K562 (cell line): ENCODE data around the gene NT5C1B. TPM values are rescaled to one million over a fixed set of nuclear protein-coding genes. Genes with fewer than 3 reads are reported as not detected.

ENCODE experiments used
- ATAC-seq: fragments of 200-7000 bp; cut with Tn5 transposase; 3 replicates; pipeline ENCODE4 v1.9.1; 2020; ENCODE audit warnings: moderate library complexity
- BruUV-seq: library from RNA; stranded (reverse); fragments of 400-500 nt; replicated peaks from 2 replicates; lab custom pipeline; 2021; lab: Mats Ljungman, UMichigan
- CTCF ChIA-PET: fragments of 300-600 bp; formaldehyde crosslinking; extraction: SDS; loops from one replicate; lab custom pipeline; 2021; ENCODE audit warnings: low intra/inter-chr PET ratio; lab: Yijun Ruan, JAX
- POLR2A ChIA-PET: fragments of 300-600, 350-650 bp; sonication (Branson Sonifier 250); formaldehyde crosslinking; extraction: SDS; loops from one replicate; lab custom pipeline; 2021; ENCODE audit warnings: antibody characterized with exemption, inconsistent platforms; lab: Yijun Ruan, JAX
- DNase-seq, 4 experiments: peaks; one replicate each; pipeline versions ENCODE4 v3.0.0 to v3.0.0-alpha.2; 2011 to 2018; ENCODE audit warnings: low spot score in 3 of 4, mixed read lengths in 3 of 4; ENCODE audit errors: extremely low read depth in 1 of 4
- FAIRE-seq: peaks from 2 replicates; lab custom pipeline; 2011; peaks lifted over from hg19 to GRCh38; lab: Jason Lieb, UNC
- H2AFZ ChIP-seq: 2 replicates; pipeline ENCODE4 v1.6.0; 2011; ENCODE audit warnings: low read depth, low read length, control low read depth, inconsistent platforms
- H3K27ac ChIP-seq: fragments of 200-600 bp; 3 replicates; pipeline ENCODE4 v1.8.0; 2011; ENCODE audit warnings: low read depth, mild to moderate bottlenecking, control low read depth, inconsistent platforms, low read length, moderate library complexity, mixed read lengths; ENCODE audit errors: extremely low read depth
- H3K27me3 ChIP-seq, 2 experiments: fragments of 300-600 bp in 1 of 2; 2 replicates in 1 of 2; 3 replicates in 1 of 2; pipeline versions ENCODE4 v1.6.0 to v1.8.0; 2011; ENCODE audit warnings: inconsistent platforms in 2 of 2, low read length in 2 of 2, mild to moderate bottlenecking in 1 of 2, mixed read lengths in 1 of 2, moderate library complexity in 1 of 2; ENCODE audit not compliant: control insufficient read depth in 2 of 2, insufficient read depth in 2 of 2
- H3K36me3 ChIP-seq: fragments of 300-600 bp; 3 replicates; pipeline ENCODE4 v1.8.0; 2011; ENCODE audit warnings: mild to moderate bottlenecking, low read length, inconsistent platforms; ENCODE audit not compliant: control insufficient read depth, insufficient read depth
- H3K4me1 ChIP-seq, 2 experiments: fragments of 200-600 bp in 1 of 2; replicated peaks in 1 of 2; 2 replicates in 1 of 2; 3 replicates in 1 of 2; pipeline versions ENCODE4 v1.5.1 to v1.8.0; 2011; ENCODE audit warnings: inconsistent platforms in 2 of 2, low read length in 2 of 2, mild to moderate bottlenecking in 1 of 2, mixed read lengths in 1 of 2, moderate library complexity in 1 of 2; ENCODE audit not compliant: control insufficient read depth in 2 of 2, insufficient read depth in 2 of 2
- H3K4me2 ChIP-seq: 2 replicates; pipeline ENCODE4 v1.6.1; 2011; ENCODE audit warnings: low read length, control low read depth, inconsistent platforms, mixed read lengths; ENCODE audit not compliant: insufficient read depth
- H3K4me3 ChIP-seq: fragments of 200-600 bp; sonication (generic), shearing (Covaris generic); 2 replicates; pipeline ENCODE4 v1.5.1; 2016; ENCODE audit warnings: control low read depth, inconsistent platforms
- H3K79me2 ChIP-seq: fragments of 200-600 bp; 3 replicates; pipeline ENCODE4 v1.8.0; 2011; ENCODE audit warnings: low read length, inconsistent platforms; ENCODE audit not compliant: control insufficient read depth, insufficient read depth
- H3K9ac ChIP-seq, 2 experiments: 2 replicates each; pipeline versions ENCODE4 v1.6.0 to v1.6.1; 2011; ENCODE audit warnings: low read depth in 2 of 2, low read length in 2 of 2, control low read depth in 1 of 2, inconsistent platforms in 1 of 2, mild to moderate bottlenecking in 1 of 2, mixed read lengths in 1 of 2; ENCODE audit not compliant: insufficient read depth in 1 of 2
- H3K9me1 ChIP-seq: one replicate; pipeline ENCODE4 v1.6.0; 2011; ENCODE audit warnings: inconsistent platforms, mild to moderate bottlenecking, low read length, moderate library complexity; ENCODE audit not compliant: control insufficient read depth, insufficient read depth
- H3K9me3 ChIP-seq: replicated peaks from 2 replicates; pipeline ENCODE4 v1.5.1; 2011; ENCODE audit warnings: low read depth, low read length, inconsistent platforms; ENCODE audit not compliant: control insufficient read depth, insufficient read depth
- H4K20me1 ChIP-seq: replicated peaks from 2 replicates; pipeline ENCODE4 v1.6.1; 2011; ENCODE audit warnings: low read length, inconsistent platforms, mixed read lengths; ENCODE audit not compliant: control insufficient read depth, insufficient read depth
- DPF2 ChIP-seq: fragments of 450-650 bp; IDR thresholded peaks from 2 replicates; pipeline ENCODE4 v1.6.1; 2016
- FOXA3 ChIP-seq, 2 experiments: fragments of 450-650 bp in 1 of 2; sonication (generic) in 1 of 2; formaldehyde crosslinking; IDR thresholded peaks in 1 of 2; conservative IDR thresholded peaks in 1 of 2; 2 replicates each; pipeline versions ENCODE4 v1.4.0 to v1.8.0; 2020 to 2022; ENCODE audit warnings: mild to moderate bottlenecking in 2 of 2, missing genetic modification reagents in 1 of 2
- HCFC1 ChIP-seq: IDR thresholded peaks from 2 replicates; pipeline ENCODE4 v1.6.1; 2012; ENCODE audit warnings: low read depth, low read length, improper control_type of control experiment
- ILF3 ChIP-seq: fragments of 450-650 bp; IDR thresholded peaks from 2 replicates; pipeline ENCODE4 v1.6.1; 2018; ENCODE audit warnings: antibody characterized with exemption, mild to moderate bottlenecking, moderate library complexity, borderline replicate concordance
- JUND ChIP-seq, 2 experiments: IDR thresholded peaks; 2 replicates in 1 of 2; 3 replicates in 1 of 2; pipeline ENCODE4 v1.6.1; 2011; ENCODE audit warnings: borderline replicate concordance in 2 of 2, low read depth in 2 of 2, low read length in 2 of 2, improper control_type of control experiment in 1 of 2, missing biosample characterization in 1 of 2, missing genetic modification characterization in 1 of 2, missing genetic modification reagents in 1 of 2
- NFIX ChIP-seq: fragments of 250-450 bp; sonication (Bioruptor Pico); IDR thresholded peaks from 2 replicates; pipeline ENCODE4 v1.4.0; 2020; ENCODE audit warnings: low read depth, mild to moderate bottlenecking, moderate library complexity
- RBM14 ChIP-seq: fragments of 200-400 bp; formaldehyde crosslinking; IDR thresholded peaks from 2 replicates; pipeline ENCODE4 v1.6.1; 2018; ENCODE audit warnings: low read depth, mild to moderate bottlenecking, low read length, moderate library complexity, borderline replicate concordance; ENCODE audit not compliant: insufficient read depth
- ZFX ChIP-seq: sonication (generic); formaldehyde crosslinking; IDR thresholded peaks from 2 replicates; pipeline ENCODE4 v1.8.0; 2022; ENCODE audit warnings: mild to moderate bottlenecking, missing genetic modification reagents, moderate library complexity
- ZNF124 ChIP-seq: sonication (generic); formaldehyde crosslinking; IDR thresholded peaks from 2 replicates; pipeline ENCODE4 v1.8.1; 2022; ENCODE audit warnings: missing genetic modification reagents
- ZNF282 ChIP-seq: sonication (generic); formaldehyde crosslinking; IDR thresholded peaks from 2 replicates; pipeline ENCODE4 v1.8.1; 2023; ENCODE audit warnings: missing genetic modification reagents
- WGBS: fragments of 100-300 bp; shearing (Covaris generic); methylation state at CpG from one replicate; pipeline ENCODE4 v1.1.6; 2016; ENCODE audit warnings: low coverage, mixed read lengths; ENCODE audit not compliant: insufficient coverage; ENCODE audit errors: missing lambda C conversion rate; 5-methylcytosine and 5-hydroxymethylcytosine counted together
- in situ Hi-C: fragments of 300-500 bp; cut with MboI; formaldehyde crosslinking; loops from 4 replicates; pipeline ENCODE4 v1.15.0; 2018; ENCODE audit warnings: inconsistent platforms, mixed read lengths
- intact Hi-C: fragments of 100-400 bp; cut with micrococcal nuclease; formaldehyde crosslinking; loops from 2 replicates; pipeline ENCODE4 v1.14.2; 2022
- polyA plus RNA-seq, 8 experiments: library from polyadenylated mRNA; depleted of rRNA in 4 of 8; stranded (reverse) in 5 of 8; unstranded in 3 of 8; fragments of >200 nt; fragmentation: Nextera tagmentation in 2 of 8; fragmentation: Illumina TruSeq in 1 of 8; extraction: Ambion mirVana in 2 of 8; extraction: Trizol in 1 of 8; gene quantifications; 2 replicates each; pipeline versions ENCODE4 v1.2.1 to v1.2.3, GENCODE V29; 2011 to 2014; ENCODE audit warnings: inconsistent platforms in 1 of 8, missing spikeins in 1 of 8
- total RNA-seq, 7 experiments: library from RNA; depleted of rRNA in 6 of 7; stranded (reverse); fragments of >200 nt in 6 of 7; fragmentation: Illumina TruSeq in 2 of 7; extraction: Trizol in 2 of 7; gene quantifications; 2 replicates each; pipeline versions ENCODE4 v1.2.1 to v1.2.3, GENCODE V29; 2011 to 2021; ENCODE audit warnings: low replicate concordance in 1 of 7
- TF ChIP-seq, protein P1 (sequence below): fragments of 450-650 bp; IDR thresholded peaks from 2 replicates; pipeline ENCODE4 v1.6.1; 2018; ENCODE audit not compliant: partially characterized antibody

The NT5C1B gene
- total and polyA plus RNA-seq, 9 of the 15 experiments (the other 6 are each of a cell fraction or from before 2014, with no cell fraction given) = 0.07 TPM; not detected in 8

- H3K4me3 ChIP-seq = no peak overlapping the region
Observed at GRCh38 chr2:18611184-18611583, 21.8 kb upstream of the NT5C1B start.

More at GRCh38 chr2:18611184-18611583, 21.8 kb upstream of the NT5C1B start:
- Histone ChIP-seq H3K4me2 (no peak overlapping the region), H3K36me3 (no peaks in the 10 kb centered on the region), H3K27me3 (no peaks in the 10 kb centered on the region), H3K79me2 (no peaks in the 10 kb centered on the region), H3K9me3 (no peaks in the 10 kb centered on the region), H2AFZ (no peak overlapping the region), H3K9ac (no peak overlapping the region), H3K27ac (no peak overlapping the region), H4K20me1 (no peaks in the 10 kb centered on the region), H3K9me1 (no peaks in the 10 kb centered on the region), H3K4me1 (no peaks in the 10 kb centered on the region)
- CTCF ChIA-PET = no interaction called here
- no peak for FAIRE-seq
- no TSS peak for BruUV-seq
- no peak for DNase-seq
- WGBS = 2% methylated on average over 5 of the region's 5 CpGs
- TF ChIP-seq ZNF282 (CRISPR knock-in tag) (no peak), JUND (IDR thresholded peaks at IDR 0.05; ENCODE audit: borderline replicate concordance, low read depth, low read length) (no peak), JUND (tag; IDR thresholded peaks at IDR 0.05; ENCODE audit: borderline replicate concordance, low read depth, low read length) (no peak), NFIX (CRISPR knock-in tag) (no peak), ZNF124 (CRISPR knock-in tag) (no peak), ILF3 (no peak), HCFC1 (no peak), FOXA3 (CRISPR knock-in tag; conservative IDR thresholded peaks at IDR 0.05 in 1 of 2, IDR thresholded peaks at IDR 0.05 in 1 of 2) (no peak), ZFX (CRISPR knock-in tag) (no peak), RBM14 (no peak), DPF2 (no peak)
- TF ChIP-seq, protein P1, sequence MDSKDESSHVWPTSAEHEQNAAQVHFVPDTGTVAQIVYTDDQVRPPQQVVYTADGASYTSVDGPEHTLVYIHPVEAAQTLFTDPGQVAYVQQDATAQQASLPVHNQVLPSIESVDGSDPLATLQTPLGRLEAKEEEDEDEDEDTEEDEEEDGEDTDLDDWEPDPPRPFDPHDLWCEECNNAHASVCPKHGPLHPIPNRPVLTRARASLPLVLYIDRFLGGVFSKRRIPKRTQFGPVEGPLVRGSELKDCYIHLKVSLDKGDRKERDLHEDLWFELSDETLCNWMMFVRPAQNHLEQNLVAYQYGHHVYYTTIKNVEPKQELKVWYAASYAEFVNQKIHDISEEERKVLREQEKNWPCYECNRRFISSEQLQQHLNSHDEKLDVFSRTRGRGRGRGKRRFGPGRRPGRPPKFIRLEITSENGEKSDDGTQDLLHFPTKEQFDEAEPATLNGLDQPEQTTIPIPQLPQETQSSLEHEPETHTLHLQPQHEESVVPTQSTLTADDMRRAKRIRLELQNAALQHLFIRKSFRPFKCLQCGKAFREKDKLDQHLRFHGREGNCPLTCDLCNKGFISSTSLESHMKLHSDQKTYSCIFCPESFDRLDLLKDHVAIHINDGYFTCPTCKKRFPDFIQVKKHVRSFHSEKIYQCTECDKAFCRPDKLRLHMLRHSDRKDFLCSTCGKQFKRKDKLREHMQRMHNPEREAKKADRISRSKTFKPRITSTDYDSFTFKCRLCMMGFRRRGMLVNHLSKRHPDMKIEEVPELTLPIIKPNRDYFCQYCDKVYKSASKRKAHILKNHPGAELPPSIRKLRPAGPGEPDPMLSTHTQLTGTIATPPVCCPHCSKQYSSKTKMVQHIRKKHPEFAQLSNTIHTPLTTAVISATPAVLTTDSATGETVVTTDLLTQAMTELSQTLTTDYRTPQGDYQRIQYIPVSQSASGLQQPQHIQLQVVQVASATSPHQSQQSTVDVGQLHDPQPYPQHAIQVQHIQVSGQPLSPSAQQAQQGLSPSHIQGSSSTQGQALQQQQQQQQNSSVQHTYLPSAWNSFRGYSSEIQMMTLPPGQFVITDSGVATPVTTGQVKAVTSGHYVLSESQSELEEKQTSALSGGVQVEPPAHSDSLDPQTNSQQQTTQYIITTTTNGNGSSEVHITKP = no peak
- in situ Hi-C loops (no loop called here), intact Hi-C loops (no loop called here)
- POLR2A ChIA-PET = interaction anchor here (0.7 to 1.1 kb wide), 2 partner anchors 12 to 1242 kb away, joined by 3 to 4 read pairs; no protein-coding TSS in a partner anchor
- ATAC-seq = no peak
